ENCODE results near the gene NID2.

Gene NID2

DNA sequence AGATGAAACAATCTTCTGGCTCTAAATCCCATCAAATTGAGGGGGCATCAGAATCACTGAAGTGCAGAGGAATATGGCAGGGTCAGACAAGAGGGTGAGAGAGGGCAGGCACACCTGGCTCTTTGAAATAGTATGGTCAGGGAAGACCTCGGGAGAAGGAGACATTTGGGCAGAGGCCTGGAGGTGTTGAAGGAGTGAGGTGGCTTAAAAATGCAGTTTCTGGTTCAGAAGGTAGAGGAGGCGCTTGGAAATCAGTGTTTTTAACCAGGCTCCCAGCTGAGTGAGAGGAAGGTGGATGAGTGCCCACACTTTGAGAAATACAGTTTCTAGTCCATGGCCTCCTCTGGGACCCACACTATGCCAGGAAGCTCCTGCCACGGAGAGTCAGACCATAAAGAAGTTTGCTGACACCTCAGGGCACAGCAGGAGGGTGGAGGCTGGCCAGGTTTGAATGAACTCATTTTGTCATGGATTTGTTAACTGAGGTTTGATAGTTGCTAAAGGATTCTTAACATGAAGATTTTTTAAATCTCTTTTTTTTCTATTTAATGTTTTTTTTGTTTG, 20.1 kb downstream of the NID2 start:
- TF ChIP-seq CREB1 (IDR thresholded peaks at IDR 0.05; ENCODE audit: low read depth), result no peak
- TF ChIP-seq, protein P1, sequence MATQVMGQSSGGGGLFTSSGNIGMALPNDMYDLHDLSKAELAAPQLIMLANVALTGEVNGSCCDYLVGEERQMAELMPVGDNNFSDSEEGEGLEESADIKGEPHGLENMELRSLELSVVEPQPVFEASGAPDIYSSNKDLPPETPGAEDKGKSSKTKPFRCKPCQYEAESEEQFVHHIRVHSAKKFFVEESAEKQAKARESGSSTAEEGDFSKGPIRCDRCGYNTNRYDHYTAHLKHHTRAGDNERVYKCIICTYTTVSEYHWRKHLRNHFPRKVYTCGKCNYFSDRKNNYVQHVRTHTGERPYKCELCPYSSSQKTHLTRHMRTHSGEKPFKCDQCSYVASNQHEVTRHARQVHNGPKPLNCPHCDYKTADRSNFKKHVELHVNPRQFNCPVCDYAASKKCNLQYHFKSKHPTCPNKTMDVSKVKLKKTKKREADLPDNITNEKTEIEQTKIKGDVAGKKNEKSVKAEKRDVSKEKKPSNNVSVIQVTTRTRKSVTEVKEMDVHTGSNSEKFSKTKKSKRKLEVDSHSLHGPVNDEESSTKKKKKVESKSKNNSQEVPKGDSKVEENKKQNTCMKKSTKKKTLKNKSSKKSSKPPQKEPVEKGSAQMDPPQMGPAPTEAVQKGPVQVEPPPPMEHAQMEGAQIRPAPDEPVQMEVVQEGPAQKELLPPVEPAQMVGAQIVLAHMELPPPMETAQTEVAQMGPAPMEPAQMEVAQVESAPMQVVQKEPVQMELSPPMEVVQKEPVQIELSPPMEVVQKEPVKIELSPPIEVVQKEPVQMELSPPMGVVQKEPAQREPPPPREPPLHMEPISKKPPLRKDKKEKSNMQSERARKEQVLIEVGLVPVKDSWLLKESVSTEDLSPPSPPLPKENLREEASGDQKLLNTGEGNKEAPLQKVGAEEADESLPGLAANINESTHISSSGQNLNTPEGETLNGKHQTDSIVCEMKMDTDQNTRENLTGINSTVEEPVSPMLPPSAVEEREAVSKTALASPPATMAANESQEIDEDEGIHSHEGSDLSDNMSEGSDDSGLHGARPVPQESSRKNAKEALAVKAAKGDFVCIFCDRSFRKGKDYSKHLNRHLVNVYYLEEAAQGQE (IDR thresholded peaks at IDR 0.05; ENCODE audit: low read depth), result no peak
- no peak for TF ChIP-seq FOXM1 (IDR thresholded peaks at IDR 0.05; ENCODE audit: borderline replicate concordance, low read depth)
- no peak for TF ChIP-seq EGR1 (IDR thresholded peaks at IDR 0.05)
- no peak for TF ChIP-seq TAF1 (IDR thresholded peaks at IDR 0.05; ENCODE audit: low read depth)
- no peak; the same call in 1 of the 2 replicates for TF ChIP-seq NFIC (IDR thresholded peaks at IDR 0.05)

DNA sequence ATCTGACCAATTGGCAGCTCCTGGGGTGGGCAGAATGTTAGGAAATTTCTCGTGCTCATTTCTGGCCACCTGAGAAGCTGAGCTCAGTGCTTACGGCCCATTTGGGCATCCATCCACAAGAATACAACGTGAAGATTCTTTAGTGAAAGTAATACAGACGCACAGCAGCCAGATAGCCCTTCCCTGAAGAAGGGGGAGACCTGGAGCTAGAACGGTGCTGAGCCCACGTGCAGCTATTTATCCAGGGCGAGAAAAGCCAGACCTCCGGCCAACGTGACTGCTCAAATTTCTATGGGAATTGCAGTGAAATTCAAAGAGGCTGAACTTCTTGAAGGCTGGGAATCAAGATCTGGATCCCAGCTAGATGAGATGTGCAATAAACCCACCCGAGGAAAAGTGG, 20.7 kb downstream of the NID2 start:
- no peak for TF ChIP-seq EP300 (IDR thresholded peaks at IDR 0.05; ENCODE audit: borderline replicate concordance)
- TF ChIP-seq CREB1 (IDR thresholded peaks at IDR 0.05; ENCODE audit: low read depth), result no peak
- no peak for TF ChIP-seq NFIC (IDR thresholded peaks at IDR 0.05)
- no peak for TF ChIP-seq YY1 (IDR thresholded peaks at IDR 0.05; ENCODE audit: low read depth)
- TF ChIP-seq TAF1 (IDR thresholded peaks at IDR 0.05; ENCODE audit: low read depth), result no peak
- TF ChIP-seq EGR1 (IDR thresholded peaks at IDR 0.05), result no peak
- no peak for TF ChIP-seq TEAD4 (IDR thresholded peaks at IDR 0.05)
- TF ChIP-seq CEBPB (IDR thresholded peaks at IDR 0.05), result no peak
- TF ChIP-seq TCF12 (IDR thresholded peaks at IDR 0.05; ENCODE audit: low read depth), result no peak
- TF ChIP-seq RAD21 (IDR thresholded peaks at IDR 0.05; ENCODE audit: low read depth), result no peak
- TF ChIP-seq, protein P2, sequence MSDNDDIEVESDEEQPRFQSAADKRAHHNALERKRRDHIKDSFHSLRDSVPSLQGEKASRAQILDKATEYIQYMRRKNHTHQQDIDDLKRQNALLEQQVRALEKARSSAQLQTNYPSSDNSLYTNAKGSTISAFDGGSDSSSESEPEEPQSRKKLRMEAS (IDR thresholded peaks at IDR 0.05), result no peak
- TF ChIP-seq FOXM1 (IDR thresholded peaks at IDR 0.05; ENCODE audit: borderline replicate concordance, low read depth), result no peak
- TF ChIP-seq, protein P3, sequence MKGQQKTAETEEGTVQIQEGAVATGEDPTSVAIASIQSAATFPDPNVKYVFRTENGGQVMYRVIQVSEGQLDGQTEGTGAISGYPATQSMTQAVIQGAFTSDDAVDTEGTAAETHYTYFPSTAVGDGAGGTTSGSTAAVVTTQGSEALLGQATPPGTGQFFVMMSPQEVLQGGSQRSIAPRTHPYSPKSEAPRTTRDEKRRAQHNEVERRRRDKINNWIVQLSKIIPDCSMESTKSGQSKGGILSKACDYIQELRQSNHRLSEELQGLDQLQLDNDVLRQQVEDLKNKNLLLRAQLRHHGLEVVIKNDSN (IDR thresholded peaks at IDR 0.05), result no peak
- no peak for TF ChIP-seq ZBTB7A (IDR thresholded peaks at IDR 0.05; ENCODE audit: low read depth)
- TF ChIP-seq, protein P1 (IDR thresholded peaks at IDR 0.05; ENCODE audit: low read depth), result no peak

DNA sequence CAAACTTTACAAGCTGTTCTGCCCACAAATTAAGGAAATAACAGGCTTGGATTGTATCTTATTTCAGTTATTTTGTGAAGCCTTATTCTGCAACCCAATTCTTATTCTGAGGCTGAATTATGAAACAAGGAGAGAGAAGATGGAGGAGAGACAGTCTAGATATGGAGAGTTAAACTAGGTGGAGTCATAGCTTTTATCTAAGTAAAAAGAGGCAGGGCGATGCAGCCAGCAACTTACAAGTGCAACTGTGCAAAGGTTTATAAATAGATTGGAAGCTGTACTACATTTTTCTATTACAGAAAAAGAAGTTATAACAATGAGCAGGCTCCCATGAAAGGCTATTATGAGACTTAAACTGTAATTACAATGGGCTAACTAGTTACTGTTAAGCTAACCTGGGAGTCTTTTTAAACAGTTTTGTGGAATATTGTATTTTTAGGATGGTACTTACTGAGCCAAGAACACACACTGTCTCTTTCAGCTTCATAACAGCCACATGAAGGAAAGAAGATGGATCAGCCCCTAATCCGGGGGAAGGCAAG, 22.4 kb downstream of the NID2 start:
- no peak for TF ChIP-seq NFIC (IDR thresholded peaks at IDR 0.05)
- TF ChIP-seq FOXM1 (IDR thresholded peaks at IDR 0.05; ENCODE audit: borderline replicate concordance, low read depth), result no peak
- TF ChIP-seq, protein P1 (IDR thresholded peaks at IDR 0.05; ENCODE audit: low read depth), result no peak
- no peak for TF ChIP-seq RAD21 (IDR thresholded peaks at IDR 0.05; ENCODE audit: low read depth)
- no peak for TF ChIP-seq TCF12 (IDR thresholded peaks at IDR 0.05; ENCODE audit: low read depth)
- TF ChIP-seq YY1 (IDR thresholded peaks at IDR 0.05; ENCODE audit: low read depth), result no peak
- TF ChIP-seq EGR1 (IDR thresholded peaks at IDR 0.05), result no peak
- no peak for TF ChIP-seq TEAD4 (IDR thresholded peaks at IDR 0.05)
- TF ChIP-seq ZBTB7A (IDR thresholded peaks at IDR 0.05; ENCODE audit: low read depth), result no peak
- TF ChIP-seq EP300 (IDR thresholded peaks at IDR 0.05; ENCODE audit: borderline replicate concordance), result no peak
- TF ChIP-seq CEBPB (IDR thresholded peaks at IDR 0.05), result no peak
- TF ChIP-seq, protein P3 (IDR thresholded peaks at IDR 0.05), result no peak
- TF ChIP-seq TAF1 (IDR thresholded peaks at IDR 0.05; ENCODE audit: low read depth), result no peak
- TF ChIP-seq, protein P2 (IDR thresholded peaks at IDR 0.05), result no peak

DNA sequence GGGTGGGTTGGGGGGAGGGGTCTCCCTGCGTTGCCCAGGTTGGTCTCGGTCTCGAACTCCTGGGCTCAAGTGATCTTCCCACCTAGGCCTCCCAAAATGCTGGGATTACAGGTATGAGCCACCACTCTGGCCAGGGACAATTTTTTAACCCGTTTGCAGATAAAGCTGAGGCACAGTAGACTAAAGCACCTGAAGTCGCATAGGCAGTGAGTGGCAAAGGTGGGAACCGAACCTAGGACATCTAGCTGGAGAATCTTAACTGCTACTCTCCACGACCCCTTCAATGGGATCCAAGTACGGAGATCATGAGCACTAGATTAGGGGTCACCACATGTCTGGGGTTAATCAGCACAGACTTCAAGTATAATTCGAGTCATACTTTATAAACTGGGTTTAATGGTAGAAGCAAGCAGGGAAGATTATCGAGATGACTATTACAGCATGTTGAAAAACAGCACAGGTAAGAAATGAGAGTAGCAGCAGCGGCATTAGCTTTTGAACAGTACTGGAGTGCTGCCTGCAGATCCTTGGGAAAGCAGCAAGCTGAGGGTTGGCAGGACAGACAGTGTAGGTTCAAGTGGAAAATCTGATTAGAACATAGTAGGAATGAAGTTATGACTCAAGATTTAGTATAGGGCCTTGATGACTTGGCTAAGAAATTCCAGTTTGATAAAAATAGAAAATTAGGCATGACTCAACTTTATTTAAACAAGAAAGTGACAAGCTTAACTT, 23.9 kb downstream of the NID2 start:
- TF ChIP-seq EP300 (IDR thresholded peaks at IDR 0.05; ENCODE audit: borderline replicate concordance) (no peak), YY1 (IDR thresholded peaks at IDR 0.05; ENCODE audit: low read depth) (no peak), FOXM1 (IDR thresholded peaks at IDR 0.05; ENCODE audit: borderline replicate concordance, low read depth) (no peak), EGR1 (IDR thresholded peaks at IDR 0.05) (no peak), CREB1 (IDR thresholded peaks at IDR 0.05; ENCODE audit: low read depth) (no peak)
- TF ChIP-seq, protein P1 (IDR thresholded peaks at IDR 0.05; ENCODE audit: low read depth), result no peak

All from Ishikawa (cell line).